H1 (cell line): ENCODE results near the gene SLIT3. TPM values are rescaled to one million over a fixed set of nuclear protein-coding genes. Genes with fewer than 3 reads are reported as not detected.

Source experiments
- CTCF ChIA-PET: fragments of 300-600 bp; sonication (Branson Sonifier 250); formaldehyde crosslinking; loops from one replicate; lab custom pipeline; 2021; ENCODE audit not compliant: partially characterized antibody; lab: Charles Lee
- POLR2A ChIA-PET: fragments of 300-600 bp; sonication (Branson Sonifier 250); formaldehyde crosslinking; loops from one replicate; lab custom pipeline; 2021; ENCODE audit warnings: inconsistent platforms; ENCODE audit not compliant: partially characterized antibody; lab: Charles Lee
- DNase-seq, 2 experiments: peaks; one replicate each; pipeline versions ENCODE4 v3.0.0 to v3.0.0-alpha.2; 2010 to 2022; ENCODE audit warnings: low spot score in 2 of 2, low read depth in 1 of 2, mixed read lengths in 1 of 2
- FAIRE-seq: peaks from 2 replicates; lab custom pipeline; 2011; peaks lifted over from hg19 to GRCh38; lab: Jason Lieb, UNC
- H2AFZ ChIP-seq: 2 replicates; pipeline ENCODE4 v1.8.1; 2012; ENCODE audit warnings: low read length, inconsistent platforms
- H2AK5ac ChIP-seq: 2 replicates; pipeline ENCODE4 v1.6.1; 2013; ENCODE audit warnings: low read depth, low read length
- H2BK120ac ChIP-seq: replicated peaks from 2 replicates; pipeline ENCODE3; 2013; ENCODE audit warnings: low read depth, low read length, inconsistent platforms
- H2BK12ac ChIP-seq: 2 replicates; pipeline ENCODE4 v1.6.1; 2013; ENCODE audit warnings: low read depth, low read length
- H2BK15ac ChIP-seq: 2 replicates; pipeline ENCODE4 v1.6.1; 2013; ENCODE audit warnings: low read length
- H2BK20ac ChIP-seq: 2 replicates; pipeline ENCODE4 v1.6.1; 2013; ENCODE audit warnings: low read length
- H2BK5ac ChIP-seq: 2 replicates; pipeline ENCODE4 v1.6.1; 2013; ENCODE audit warnings: low read depth, low read length
- H3K14ac ChIP-seq: 2 replicates; pipeline ENCODE4 v1.6.1; 2013; ENCODE audit warnings: inconsistent platforms; ENCODE audit not compliant: insufficient read length
- H3K18ac ChIP-seq: 2 replicates; pipeline ENCODE4 v1.6.1; 2013; ENCODE audit warnings: low read length; ENCODE audit errors: extremely low read depth
- H3K23ac ChIP-seq: 2 replicates; pipeline ENCODE4 v1.6.1; 2013; ENCODE audit warnings: inconsistent platforms; ENCODE audit not compliant: insufficient read length
- H3K23me2 ChIP-seq: 2 replicates; pipeline ENCODE4 v1.6.1; 2013; ENCODE audit warnings: low read depth, low read length
- H3K27ac ChIP-seq: 2 replicates; pipeline ENCODE4 v1.6.1; 2011; ENCODE audit warnings: low read depth, low read length, inconsistent platforms
- H3K27me3 ChIP-seq, 4 experiments: replicated peaks in 1 of 4; 1 replicate in 1 of 4; 2 replicates in 3 of 4; pipeline versions ENCODE4 v1.6.1 to v1.8.1; 2011 to 2013; ENCODE audit warnings: low read length in 3 of 4, mild to moderate bottlenecking in 3 of 4, inconsistent platforms in 2 of 4, mixed read lengths in 2 of 4, moderate library complexity in 1 of 4; ENCODE audit not compliant: control insufficient read depth in 3 of 4, insufficient read depth in 3 of 4; ENCODE audit errors: extremely low read depth in 1 of 4
- H3K36me3 ChIP-seq, 4 experiments: 2 replicates each; pipeline versions ENCODE4 v1.6.1 to v1.8.1; 2011 to 2013; ENCODE audit warnings: mild to moderate bottlenecking in 4 of 4, low read length in 3 of 4, moderate library complexity in 2 of 4, control low read depth in 1 of 4, inconsistent platforms in 1 of 4; ENCODE audit not compliant: insufficient read depth in 4 of 4, control insufficient read depth in 2 of 4
- H3K4ac ChIP-seq: replicated peaks from 2 replicates; pipeline ENCODE3; 2013; ENCODE audit warnings: low read length, low read depth, mixed read lengths, inconsistent platforms; ENCODE audit not compliant: insufficient read length
- H3K4me1 ChIP-seq, 4 experiments: replicated peaks in 1 of 4; 1 replicate in 1 of 4; 2 replicates in 3 of 4; pipeline versions ENCODE4 v1.6.1 to v1.8.1; 2011 to 2013; ENCODE audit warnings: low read length in 3 of 4, inconsistent platforms in 2 of 4, mixed read lengths in 1 of 4; ENCODE audit not compliant: insufficient read depth in 4 of 4, control insufficient read depth in 3 of 4
- H3K4me2 ChIP-seq, 2 experiments: 2 replicates each; pipeline versions ENCODE4 v1.6.1 to v1.8.1; 2011 to 2013; ENCODE audit warnings: low read depth in 2 of 2, low read length in 2 of 2, control low read depth in 1 of 2, inconsistent platforms in 1 of 2, mild to moderate bottlenecking in 1 of 2; ENCODE audit not compliant: insufficient read depth in 1 of 2
- H3K4me3 ChIP-seq, 4 experiments: fragments of 200-600, 300-600 bp in 1 of 4; sonication (generic), shearing (Covaris generic), sonication (Bioruptor Twin) in 1 of 4; 2 replicates each; pipeline versions ENCODE4 v1.5.1 to v1.8.1; 2011 to 2016; ENCODE audit warnings: low read length in 4 of 4, low read depth in 3 of 4, control low read depth in 2 of 4, inconsistent platforms in 2 of 4, mild to moderate bottlenecking in 2 of 4, mixed read lengths in 1 of 4, moderate library complexity in 1 of 4; ENCODE audit not compliant: insufficient read depth in 2 of 4; ENCODE audit errors: extremely low read depth in 1 of 4
- H3K56ac ChIP-seq: replicated peaks from 2 replicates; pipeline ENCODE3; 2013; ENCODE audit warnings: low read depth, mild to moderate bottlenecking, mixed read lengths, low read length, inconsistent platforms; ENCODE audit not compliant: insufficient read length
- H3K79me1 ChIP-seq: 2 replicates; pipeline ENCODE4 v1.6.1; 2013; ENCODE audit warnings: low read depth, low read length, control low read depth
- H3K79me2 ChIP-seq, 2 experiments: 2 replicates each; pipeline versions ENCODE4 v1.6.1 to v1.8.1; 2012 to 2013; ENCODE audit warnings: low read length in 2 of 2, mild to moderate bottlenecking in 2 of 2, inconsistent platforms in 1 of 2; ENCODE audit not compliant: insufficient read depth in 2 of 2, control insufficient read depth in 1 of 2
- H3K9ac ChIP-seq, 4 experiments: replicated peaks in 1 of 4; 1 replicate in 1 of 4; 2 replicates in 3 of 4; pipeline versions ENCODE4 v1.6.1 to v1.8.1; 2011 to 2013; ENCODE audit warnings: low read depth in 3 of 4, low read length in 3 of 4, control low read depth in 2 of 4, mild to moderate bottlenecking in 2 of 4, moderate library complexity in 2 of 4, inconsistent platforms in 1 of 4; ENCODE audit errors: extremely low read depth in 1 of 4
- H3K9me3 ChIP-seq, 2 experiments: 2 replicates each; pipeline versions ENCODE4 v1.6.1 to v1.8.1; 2012 to 2013; ENCODE audit warnings: mild to moderate bottlenecking in 2 of 2, moderate library complexity in 2 of 2, control low read depth in 1 of 2, inconsistent platforms in 1 of 2, low read depth in 1 of 2, low read length in 1 of 2, mixed read lengths in 1 of 2; ENCODE audit not compliant: insufficient read depth in 2 of 2
- H4K20me1 ChIP-seq, 2 experiments: replicated peaks in 1 of 2; 2 replicates each; pipeline versions ENCODE3 to v1.8.1; 2011 to 2013; ENCODE audit warnings: inconsistent platforms in 2 of 2, low read length in 2 of 2, mild to moderate bottlenecking in 1 of 2; ENCODE audit not compliant: insufficient read depth in 2 of 2, control insufficient read depth in 1 of 2
- H4K5ac ChIP-seq: 2 replicates; pipeline ENCODE4 v1.6.1; 2013; ENCODE audit warnings: low read length, low read depth, mixed read lengths, inconsistent platforms; ENCODE audit not compliant: insufficient read length
- H4K8ac ChIP-seq: 2 replicates; pipeline ENCODE4 v1.8.0; 2013; ENCODE audit warnings: mild to moderate bottlenecking, moderate library complexity, low read length, inconsistent platforms; ENCODE audit not compliant: insufficient read depth; ENCODE audit errors: extremely low read depth
- H4K91ac ChIP-seq: replicated peaks from 2 replicates; pipeline ENCODE3; 2013; ENCODE audit warnings: low read length, mixed read lengths, inconsistent platforms; ENCODE audit not compliant: insufficient read length
- HDAC2 ChIP-seq, 2 experiments: fragments of 300-600 bp in 1 of 2; sonication (generic) in 1 of 2; IDR thresholded peaks; 2 replicates each; pipeline ENCODE4 v1.6.1; 2011 to 2012; ENCODE audit warnings: low read depth in 2 of 2, low read length in 2 of 2, mild to moderate bottlenecking in 2 of 2, moderate library complexity in 2 of 2, borderline replicate concordance in 1 of 2, inconsistent platforms in 1 of 2
- JUND ChIP-seq: IDR thresholded peaks from 2 replicates; pipeline ENCODE4 v1.6.1; 2011; ENCODE audit warnings: mild to moderate bottlenecking, improper control_type of control experiment, low read length
- KDM5A ChIP-seq: fragments of 200-600 bp; IDR thresholded peaks from 2 replicates; pipeline ENCODE4 v1.7.1; 2012; ENCODE audit warnings: mild to moderate bottlenecking, low read length, inconsistent platforms, mixed read lengths
- MAFK ChIP-seq: IDR thresholded peaks from 2 replicates; pipeline ENCODE4 v1.6.1; 2012; ENCODE audit warnings: low read depth, mild to moderate bottlenecking, improper control_type of control experiment, low read length
- NANOG ChIP-seq: IDR thresholded peaks from 2 replicates; pipeline ENCODE4 v1.6.1; 2011; ENCODE audit warnings: low read length, low read depth, mild to moderate bottlenecking, inconsistent platforms; ENCODE audit not compliant: insufficient read depth, poor library complexity, severe bottlenecking
- PHF8 ChIP-seq: fragments of 200-600 bp; sonication (generic); conservative IDR thresholded peaks from 2 replicates; pipeline ENCODE4 v1.7.1; 2012; ENCODE audit warnings: low read depth, mild to moderate bottlenecking, inconsistent platforms, low read length, moderate library complexity
- RFX5 ChIP-seq: IDR thresholded peaks from 2 replicates; pipeline ENCODE4 v1.6.1; 2011; ENCODE audit warnings: low read depth, low read length, improper control_type of control experiment, borderline replicate concordance
- SP1 ChIP-seq: IDR thresholded peaks from 2 replicates; pipeline ENCODE4 v1.6.1; 2011; ENCODE audit warnings: low read depth, low read length
- SP2 ChIP-seq: IDR thresholded peaks from 2 replicates; pipeline ENCODE4 v1.6.1; 2012; ENCODE audit warnings: mild to moderate bottlenecking, low read length, inconsistent platforms
- SP4 ChIP-seq: IDR thresholded peaks from 2 replicates; pipeline ENCODE4 v1.6.1; 2012; ENCODE audit warnings: low read length, inconsistent platforms
- ZNF274 ChIP-seq: IDR thresholded peaks from 2 replicates; pipeline ENCODE4 v1.7.0; 2012; ENCODE audit warnings: low read length, borderline replicate concordance; ENCODE audit errors: extremely low read depth
- WGBS, 2 experiments: shearing (Covaris generic) in 1 of 2; methylation state at CpG; one replicate each; pipeline versions ENCODE4 v1.1.6 to v1.1.7; 2013 to 2015; ENCODE audit warnings: low lambda C conversion rate in 2 of 2, mixed read lengths in 2 of 2, inconsistent platforms in 1 of 2, low coverage in 1 of 2, missing lambda C conversion rate in 1 of 2; ENCODE audit not compliant: insufficient replicate concordance in 2 of 2, insufficient coverage in 1 of 2, insufficient read length in 1 of 2; ENCODE audit errors: extremely low coverage in 1 of 2, missing lambda C conversion rate in 1 of 2; 5-methylcytosine and 5-hydroxymethylcytosine counted together
- polyA plus RNA-seq, 7 experiments: library from polyadenylated mRNA; depleted of rRNA in 3 of 7; stranded (reverse) in 5 of 7; unstranded in 2 of 7; fragments of >200 nt in 5 of 7; fragments of 200-250 nt in 2 of 7; gene quantifications; 1 replicate in 5 of 7; 2 replicates in 1 of 7; 4 replicates in 1 of 7; pipeline versions ENCODE4 v1.2.1 to v1.2.3, GENCODE V29; 2011 to 2013; ENCODE audit warnings: missing spikeins in 2 of 7, mixed read lengths in 2 of 7
- total RNA-seq: library from RNA; stranded (reverse); fragmentation: NEBNext Ultra II Directional; extraction: Animal tissue kit (Norgen Biotek cat#: 25700); gene quantifications from 2 replicates; pipeline ENCODE4 v1.2.1, GENCODE V29; 2021

SLIT3 gene
- total and polyA plus RNA-seq, 2 of the 8 experiments (the other 6 are each of a cell fraction or from before 2014, with no cell fraction given) = 1.1 to 1.2 TPM

DNA sequence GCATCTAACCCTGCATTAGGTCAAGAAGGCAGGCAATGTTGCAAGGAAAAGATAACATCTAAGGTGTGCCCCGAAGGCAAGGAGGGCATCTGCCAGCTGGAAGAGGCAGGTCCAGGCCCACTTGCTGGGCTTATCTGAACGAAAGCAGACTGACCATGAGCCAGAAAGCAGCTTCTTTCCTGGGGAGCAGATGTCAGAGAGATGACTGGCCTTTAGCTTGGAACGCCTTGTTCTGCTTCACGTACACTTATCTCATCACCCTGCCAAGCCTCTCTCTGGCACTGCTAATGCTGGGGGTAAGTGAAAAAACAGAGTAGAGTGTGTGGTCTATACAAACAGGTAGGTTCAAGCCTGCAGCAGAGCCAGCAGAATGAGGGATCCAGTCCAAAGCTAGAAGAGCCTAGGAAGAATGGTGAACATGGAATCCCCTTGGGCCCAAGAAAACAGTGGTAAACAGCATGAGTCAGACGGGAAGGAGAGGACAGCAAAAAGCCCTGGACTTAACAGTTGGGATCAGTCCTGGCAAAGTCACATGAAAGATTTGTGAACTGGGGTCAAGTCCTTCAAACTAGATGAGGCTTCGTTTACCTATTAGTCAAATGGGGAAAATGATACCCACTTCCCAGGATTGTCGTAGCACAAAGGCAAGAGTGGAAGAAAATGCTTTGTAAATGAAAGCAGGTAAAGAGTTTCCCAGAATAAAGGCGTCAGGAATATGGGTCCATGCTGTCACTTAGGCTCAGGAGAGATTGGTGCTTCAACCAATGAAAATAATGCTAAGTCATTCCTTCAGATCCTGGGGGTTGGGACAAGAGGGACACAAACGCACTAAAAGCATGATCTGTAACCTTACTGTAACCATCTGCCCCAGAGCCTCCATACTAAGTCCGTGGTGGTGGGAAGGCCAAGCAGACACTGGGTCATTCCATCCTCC lies 200.9 kb downstream of the SLIT3 start:
- FAIRE-seq = peak; percentile 42
- TF ChIP-seq NANOG = no peak
- TF ChIP-seq SP2 = no peak
- no peak for TF ChIP-seq HDAC2 (IDR thresholded peaks at IDR 0.05; ENCODE audit: borderline replicate concordance in 1 of 2, low read depth in 2 of 2, low read length in 2 of 2)
- no peak for TF ChIP-seq RFX5
- no peak for TF ChIP-seq SP1
- TF ChIP-seq MAFK = no peak
- TF ChIP-seq SP4 = no peak
- TF ChIP-seq KDM5A = no peak
- TF ChIP-seq JUND = no peak
- no peak for TF ChIP-seq PHF8
- TF ChIP-seq ZNF274 = no peak

More for the DNA sequence above, 200.9 kb downstream of the SLIT3 start:
- Histone ChIP-seq H3K4me1 (peaks cover 0 to 13% (median 6%) of the 10 kb centered on the region in 4 experiments; a peak in 3 of 7 replicates), H2AFZ (no peak overlapping the region), H3K14ac (no peak overlapping the region), H3K9me3 (no peaks in the 10 kb centered on the region), H3K4me3 (no peak overlapping the region), H3K27ac (no peak overlapping the region), H4K20me1 (no peaks in the 10 kb centered on the region), H2BK15ac (peak overlapping the region; percentile 22; the same call in 1 of the 2 replicates), H4K8ac (no peak overlapping the region), H3K79me2 (no peaks in the 10 kb centered on the region), H3K56ac (no peak overlapping the region), H2BK12ac (no peak overlapping the region; the same call in 1 of the 2 replicates), H3K18ac (peak overlapping the region; percentile 26), H3K9ac (no peak overlapping the region), H4K91ac (peak overlapping the region; percentile 11), H3K4ac (no peak overlapping the region), H3K23ac (no peak overlapping the region), H3K27me3 (no peaks in the 10 kb centered on the region; a peak in 1 of 7 replicates), H2BK120ac (no peak overlapping the region), H4K5ac (no peak overlapping the region), H2AK5ac (peak overlapping the region; percentile 47; the same call in 1 of the 2 replicates), H3K79me1 (no peaks in the 10 kb centered on the region), H3K36me3 (no peaks in the 10 kb centered on the region), H2BK20ac (no peak overlapping the region; the same call in 1 of the 2 replicates), H3K23me2 (no peaks in the 10 kb centered on the region), H3K4me2 (peak overlapping the region in 1 of 2 experiments; percentile 5; a peak in 1 of 4 replicates), H2BK5ac (no peak overlapping the region)
- no peak for DNase-seq
- 87% methylated on average over 9 of the region's 10 CpGs; no CpG with 5 or more reads in 1 of the 2 experiments for WGBS, 2 experiments
- CTCF ChIA-PET = interaction anchor here (2.9 kb wide), 1 partner anchor 10 kb away, joined by 19 read pairs; no protein-coding TSS in a partner anchor
- POLR2A ChIA-PET = no interaction called here
